Skin of body (tissue), 2 donors: ENCODE data around the gene SIM1. TPM values are rescaled to one million over a fixed set of nuclear protein-coding genes. Genes with fewer than 3 reads are reported as not detected.

Experiments
- DNase-seq: peaks from one replicate; lab custom pipeline; 2025; lab: John Stamatoyannopoulos, UW
- total RNA-seq: library from RNA; depleted of rRNA; stranded (reverse); fragments of >200 nt; gene quantifications from one replicate; pipeline ENCODE4 v1.2.3, GENCODE V29; 2014

Gene SIM1
- total RNA-seq, 1 donor from 2014 or later, result 2.5 TPM

- no peak for DNase-seq
These were observed 7.3 kb downstream of the SIM1 start for GRCh38 chr6:100457311-100457990.

DNA sequence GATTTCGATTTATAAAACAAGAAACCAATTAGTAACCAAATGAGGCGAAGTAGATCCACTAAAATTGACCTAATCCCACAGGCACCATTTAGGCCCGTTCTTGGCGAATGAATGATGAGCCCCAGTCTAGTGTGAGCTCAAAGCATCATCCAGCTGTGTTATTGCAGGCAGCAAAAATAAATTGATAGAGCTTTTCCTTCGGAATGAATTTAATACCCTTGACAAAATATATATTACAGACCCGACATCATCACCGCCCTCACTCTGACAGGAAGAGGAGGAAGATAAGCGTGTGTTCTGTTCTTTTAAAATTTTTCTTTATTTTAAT, 7.8 kb downstream of the SIM1 start:
- DNase-seq, result no peak

- no peak for DNase-seq
These were observed 8.4 kb downstream of the SIM1 start for GRCh38 chr6:100456141-100456907.

DNA sequence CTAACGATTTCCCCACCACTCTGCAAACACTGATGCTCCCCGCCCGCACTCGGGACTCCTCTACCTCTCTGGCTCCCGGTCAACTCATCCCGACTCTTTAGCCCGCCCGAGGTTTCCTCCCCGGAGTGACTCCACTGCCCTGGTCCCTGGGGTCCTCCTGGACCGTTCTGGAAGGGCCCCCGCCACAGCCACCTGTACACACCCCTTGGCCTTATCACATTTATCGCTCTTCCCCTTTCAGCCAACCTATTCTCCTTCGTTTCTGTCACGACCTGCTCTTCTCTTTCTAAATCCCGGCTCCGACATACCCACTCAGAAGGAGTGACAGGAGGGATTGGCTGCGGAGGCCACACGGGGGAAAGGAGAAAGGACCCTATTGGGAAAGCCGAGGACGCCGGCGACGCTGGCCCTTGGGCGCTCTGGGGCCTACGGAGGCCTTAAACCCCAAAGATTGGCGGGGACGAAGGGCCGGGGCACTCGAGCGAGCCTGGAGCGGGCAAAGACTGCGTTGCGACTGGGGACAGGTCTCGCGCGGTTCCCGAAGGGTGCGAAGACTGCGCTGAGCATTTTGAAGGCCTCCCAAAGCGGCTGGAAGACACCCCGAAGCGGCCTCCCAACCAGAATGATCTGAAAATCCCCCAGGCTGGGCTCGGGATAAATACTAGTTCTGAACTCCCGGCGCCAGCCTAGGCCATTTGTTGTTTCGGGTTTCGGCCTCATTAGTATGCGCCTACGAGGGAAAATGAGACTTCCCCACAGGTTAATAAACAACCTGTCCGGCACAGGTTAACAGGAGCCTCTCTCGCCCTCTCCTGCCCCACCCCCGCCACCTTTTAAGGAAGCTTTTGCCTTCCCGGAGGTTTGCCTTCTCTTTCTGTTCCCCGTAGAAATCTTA, 9.2 kb downstream of the SIM1 start:
- DNase-seq, result no peak

DNA sequence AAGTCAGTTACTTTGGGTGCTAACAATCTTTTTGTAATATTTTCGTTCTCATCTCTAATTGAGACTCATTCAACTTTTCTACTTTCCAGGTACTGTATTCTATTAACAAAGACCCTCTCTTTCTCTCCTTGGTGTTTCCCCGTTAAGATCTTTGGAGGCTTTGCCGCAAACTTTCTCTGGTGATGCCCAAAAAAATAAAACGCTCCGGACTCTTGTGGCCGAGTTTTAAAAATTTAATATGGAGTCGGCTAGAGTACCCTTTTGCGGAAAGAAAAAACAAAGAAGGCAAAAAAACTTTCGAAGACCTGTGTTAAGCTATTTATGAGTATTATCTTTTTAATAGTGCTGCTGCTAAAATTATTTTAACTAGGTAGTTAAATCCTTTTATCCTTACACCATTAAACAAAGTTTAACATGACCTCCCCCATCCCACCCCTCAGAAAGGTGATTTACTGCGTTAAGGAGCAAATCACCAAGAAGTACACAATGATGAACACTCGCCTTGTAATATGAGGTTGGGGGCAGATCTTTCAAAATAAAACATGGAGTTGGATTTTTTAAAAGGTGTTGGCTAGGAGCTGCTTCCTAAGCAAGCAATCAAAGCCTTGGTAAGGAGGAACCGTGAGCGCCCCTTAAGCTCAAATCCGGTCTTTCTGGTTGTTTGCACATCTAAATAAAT, 10.0 kb downstream of the SIM1 start:
- no peak for DNase-seq

GRCh38 chr6:100453701-100454521, 10.8 kb downstream of the SIM1 start:
- no peak for DNase-seq

- DNase-seq, result no peak
These were observed 11.7 kb downstream of the SIM1 start for GRCh38 chr6:100452998-100453397.

- no peak for DNase-seq
These were observed 13.1 kb downstream of the SIM1 start for GRCh38 chr6:100451577-100451976.

DNA sequence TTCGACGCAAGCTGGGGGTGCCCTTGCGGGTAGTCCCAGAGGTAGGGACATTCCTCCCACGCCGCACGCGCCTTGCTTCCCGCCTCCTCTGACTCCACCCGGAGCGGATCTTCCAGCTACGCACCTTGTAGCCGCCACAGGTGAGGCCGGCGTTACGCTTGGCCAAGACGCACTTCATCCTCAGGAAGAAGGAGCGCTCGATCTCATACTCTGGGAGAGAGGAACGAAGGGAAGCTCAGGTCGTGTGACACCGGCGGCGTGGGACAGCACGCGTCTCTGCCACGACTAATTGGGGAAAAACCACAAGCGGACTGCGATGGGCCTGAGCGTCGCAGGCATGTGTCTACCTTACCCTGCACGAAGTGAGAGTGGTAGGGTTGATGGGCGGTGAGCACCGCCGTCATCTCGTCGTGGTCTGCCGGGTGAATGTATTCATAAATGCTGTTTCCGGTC, 15.5 kb downstream of the SIM1 start:
- no peak for DNase-seq

DNA sequence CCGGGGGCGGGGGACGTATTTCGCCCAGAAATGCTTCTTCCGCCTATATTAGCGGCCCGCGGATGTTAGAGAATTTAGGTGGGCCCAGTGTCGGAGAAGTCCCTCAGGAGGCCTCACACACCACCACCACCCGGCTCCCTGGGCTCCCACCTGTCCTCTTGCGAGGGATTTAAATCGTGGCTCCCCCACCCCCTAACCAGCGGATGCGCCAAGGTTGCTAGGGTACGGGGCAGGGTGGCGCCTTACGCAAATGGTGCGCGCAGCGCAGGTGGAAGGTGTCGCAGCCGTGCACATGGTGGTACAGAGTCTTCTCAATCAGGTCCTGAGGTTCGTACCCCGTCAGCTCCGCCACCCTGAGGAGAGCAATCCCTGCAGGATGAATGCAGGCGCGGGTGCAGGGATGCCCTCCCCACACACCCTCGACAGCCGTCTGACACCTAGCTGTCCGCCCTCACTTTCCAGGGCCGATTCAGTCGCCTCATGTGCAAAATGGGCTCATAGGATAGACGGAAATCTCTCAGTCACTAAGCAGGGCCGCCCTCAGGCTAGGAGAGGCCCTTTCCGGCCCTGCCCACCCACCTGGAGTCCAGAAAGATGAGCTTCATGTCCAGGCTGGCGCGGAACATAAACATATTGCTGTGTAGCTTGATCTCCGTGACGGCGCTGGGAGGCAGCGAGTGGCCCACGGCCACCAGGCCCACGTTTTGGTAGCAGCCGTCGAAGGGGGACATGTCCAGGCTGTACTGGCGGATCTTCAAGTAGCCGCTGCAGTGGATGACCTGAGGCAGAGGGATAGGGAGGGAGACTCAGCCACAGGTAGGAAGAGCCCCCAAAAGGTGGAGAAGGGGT, 16.6 kb downstream of the SIM1 start:
- no peak for DNase-seq

DNA sequence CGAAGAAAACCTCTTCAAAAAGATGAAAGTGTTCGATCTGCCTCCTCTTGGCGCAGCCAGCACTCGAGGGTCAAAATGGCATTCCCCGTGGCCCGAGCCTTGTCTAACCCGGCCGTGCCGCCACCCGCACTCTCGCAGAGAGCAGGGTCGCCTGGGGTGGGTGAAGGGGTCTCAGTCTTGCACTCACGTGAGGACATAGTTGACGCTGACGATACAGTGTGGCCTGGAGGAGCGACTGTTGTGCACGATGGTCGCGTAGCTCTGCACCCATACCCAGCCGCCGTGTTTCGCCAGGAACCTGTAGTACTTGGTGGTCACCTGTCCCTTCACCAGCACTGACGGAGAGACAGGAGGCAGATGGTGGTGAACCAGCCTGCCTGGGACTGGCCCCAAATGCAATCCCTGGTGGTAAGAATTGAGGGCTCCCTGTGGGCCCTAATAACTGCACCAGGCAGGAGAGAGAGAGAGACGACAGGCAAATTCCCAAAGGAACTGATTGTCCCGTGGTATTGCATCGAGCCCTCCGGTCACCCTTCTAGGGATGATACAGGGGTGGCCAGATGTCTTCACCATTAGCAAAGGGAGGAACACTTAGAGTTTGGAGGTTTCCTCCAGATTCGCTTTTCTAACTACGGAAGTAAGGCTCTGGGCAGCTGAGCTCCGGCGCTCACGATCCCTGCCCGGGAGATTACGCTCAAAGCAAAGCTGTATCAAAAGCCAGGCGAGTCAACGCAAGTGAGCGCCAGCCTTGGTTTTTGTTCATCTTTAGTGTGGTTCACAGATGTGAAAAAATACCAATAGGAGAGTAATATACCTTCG, 17.4 kb downstream of the SIM1 start:
- no peak for DNase-seq

DNA sequence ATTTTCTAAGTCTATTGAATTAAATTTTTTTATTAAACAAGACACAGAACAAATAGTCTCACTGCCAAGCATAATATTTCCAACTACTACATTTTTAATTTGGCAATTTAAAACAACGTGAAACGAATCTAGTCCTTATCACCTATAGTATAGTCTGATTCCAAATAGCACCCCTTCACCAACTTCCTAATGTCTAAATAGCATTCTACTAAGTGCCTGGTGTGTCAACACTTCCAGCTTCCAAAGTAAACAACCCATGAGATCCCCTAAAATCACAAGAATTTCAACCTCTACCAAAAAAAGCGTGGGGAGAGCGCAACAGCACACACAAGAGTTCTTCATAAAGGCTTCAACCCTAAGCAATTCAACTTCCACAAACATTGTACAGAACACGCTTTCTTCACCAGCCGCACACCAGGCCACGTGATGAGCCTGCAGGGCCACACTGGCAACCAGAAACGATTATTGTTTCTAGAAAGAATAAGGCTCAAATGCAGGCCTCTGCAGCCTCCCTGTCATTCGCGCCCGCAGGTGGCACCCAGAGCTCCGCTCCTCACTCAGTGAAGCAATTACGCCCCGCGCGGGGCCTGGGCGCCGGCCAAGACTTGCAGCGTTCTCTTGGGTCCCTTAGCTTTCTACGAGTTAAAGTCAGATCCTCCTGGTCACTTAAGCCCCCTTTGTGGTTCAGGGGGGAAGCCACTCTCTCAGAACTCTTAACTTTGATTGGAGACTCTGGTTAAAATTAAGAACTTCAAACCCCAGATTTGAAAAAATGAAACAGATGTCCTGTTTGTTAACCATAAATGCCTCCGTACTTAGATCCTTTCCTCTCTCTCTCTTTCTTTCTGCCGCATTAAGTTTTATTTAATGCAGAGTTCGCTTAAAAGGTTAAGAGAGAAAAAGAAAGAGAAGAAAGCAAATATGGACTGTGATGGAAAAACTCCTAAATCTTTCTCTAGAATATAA, 18.3 kb downstream of the SIM1 start:
- no peak for DNase-seq

GRCh38 chr6:100445512-100445911, 19.2 kb downstream of the SIM1 start:
- DNase-seq, result no peak

GRCh38 chr6:100440935-100441334, 23.8 kb downstream of the SIM1 start:
- DNase-seq, result no peak

GRCh38 chr6:100435299-100435698, 29.4 kb downstream of the SIM1 start:
- DNase-seq, result no peak

DNA sequence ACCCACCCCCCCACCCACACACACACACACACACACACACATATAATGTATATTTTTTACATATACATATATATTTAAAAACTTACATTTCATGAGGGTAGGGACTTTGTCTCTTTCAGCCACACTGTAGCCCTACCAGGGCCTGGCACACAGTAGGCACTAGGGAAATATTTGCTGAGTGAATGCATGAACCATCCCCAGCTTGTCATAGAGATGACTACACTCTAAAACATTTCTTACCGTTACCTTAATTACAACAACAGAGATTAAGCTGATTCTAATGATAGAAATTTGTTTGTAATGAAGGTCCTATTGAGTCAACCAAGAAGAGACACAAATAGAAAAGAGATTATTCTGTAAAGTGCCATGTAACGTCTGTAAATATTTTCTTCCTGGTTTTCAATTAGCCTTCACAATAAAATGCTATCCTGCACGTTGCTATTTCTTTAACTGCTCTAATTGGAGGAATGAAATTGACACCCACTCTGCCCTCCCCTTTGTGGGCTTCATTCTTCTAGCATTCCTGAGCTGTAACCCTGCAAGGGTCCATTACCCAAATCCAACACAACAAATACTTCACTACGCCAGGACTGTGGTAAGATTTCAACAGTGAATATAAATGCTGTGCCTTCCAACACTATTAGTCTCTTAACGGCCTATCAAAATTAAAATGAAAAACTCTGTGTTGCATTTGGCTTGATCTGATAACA, 30.8 kb downstream of the SIM1 start:
- no peak for DNase-seq

DNA sequence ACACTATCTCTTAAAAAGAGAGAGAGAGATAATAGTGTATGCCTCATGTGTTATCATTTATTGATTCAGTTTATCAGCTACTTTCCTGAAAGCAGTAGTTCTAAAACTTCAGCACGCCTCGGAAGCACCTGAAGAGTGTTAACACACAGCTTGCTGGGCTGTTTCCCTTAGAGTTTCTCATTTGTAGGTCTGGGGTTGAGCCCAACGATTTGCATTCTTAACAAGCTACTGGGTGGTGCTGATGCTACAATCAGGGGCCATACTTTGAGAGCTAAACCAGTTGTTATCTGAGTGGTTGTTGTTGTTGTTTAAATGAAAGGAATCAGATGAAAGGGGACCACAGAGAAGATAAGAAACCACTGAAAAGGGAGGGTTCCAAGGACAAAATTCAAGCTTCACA, 32.6 kb downstream of the SIM1 start:
- no peak for DNase-seq
